C4-2B (cell line): ENCODE results near the gene CBX6.

Experiments
- CTCF ChIP-seq: fragments of 450-650 bp; conservative IDR thresholded peaks from 2 replicates; pipeline ENCODE4 v1.5.1; 2017; ENCODE audit warnings: mild to moderate bottlenecking
- ZFX ChIP-seq: fragments of 450-650 bp; IDR thresholded peaks from 2 replicates; pipeline ENCODE4 v1.6.1; 2017

- no peak for TF ChIP-seq CTCF
- no peak for TF ChIP-seq ZFX
Observed at GRCh38 chr22:38886333-38886732, 14.3 kb upstream of the CBX6 start.
